Measurements from ENCODE around the gene ATG4A. TPM values are rescaled to one million over a fixed set of nuclear protein-coding genes. Genes with fewer than 3 reads are reported as not detected.

Gene ATG4A
- total RNA-seq, 1 experiment from 2014 or later: 3.5 TPM

DNA sequence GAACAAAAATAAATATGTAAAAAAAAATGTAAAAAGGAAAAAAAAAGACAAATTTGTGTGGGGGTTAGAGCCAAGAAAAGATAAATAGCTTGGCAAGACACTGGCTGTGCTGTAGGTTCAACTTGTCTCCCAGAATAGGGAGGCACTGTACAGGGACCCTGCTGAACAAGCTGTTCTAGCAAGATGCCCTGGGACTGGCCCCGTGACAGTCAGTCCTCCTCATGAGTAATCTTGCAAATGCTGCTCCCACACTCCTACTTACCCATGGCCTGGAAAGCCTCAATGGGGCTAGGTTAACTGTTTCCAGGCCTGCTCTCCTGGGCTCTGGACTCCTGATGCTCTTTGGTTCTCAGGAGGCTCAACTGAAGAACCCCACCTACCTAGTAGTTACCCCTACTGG is 106.8 kb downstream of the ATG4A start:
- peaks cover 1% of the 10 kb centered on the region; the same call in 1 of the 2 replicates for H3K4me1 Mint-ChIP-seq
- H3K27ac Mint-ChIP-seq: no peak overlapping the region
- CTCF ChIA-PET: no interaction called here
- H3K27me3 Mint-ChIP-seq (ENCODE audit: low read depth): no peaks in the 10 kb centered on the region
- H3K4me3 Mint-ChIP-seq: no peak overlapping the region
- no peak for ATAC-seq
- no peak for TF ChIP-seq RORB (CRISPR knock-in tag; IDR thresholded peaks at IDR 0.05)
- no peak for TF ChIP-seq ZBTB21 (CRISPR knock-in tag; IDR thresholded peaks at IDR 0.05; ENCODE audit: borderline replicate concordance)
- no peak for TF ChIP-seq EMX1 (CRISPR knock-in tag; IDR thresholded peaks at IDR 0.05)
- TF ChIP-seq, protein P1, sequence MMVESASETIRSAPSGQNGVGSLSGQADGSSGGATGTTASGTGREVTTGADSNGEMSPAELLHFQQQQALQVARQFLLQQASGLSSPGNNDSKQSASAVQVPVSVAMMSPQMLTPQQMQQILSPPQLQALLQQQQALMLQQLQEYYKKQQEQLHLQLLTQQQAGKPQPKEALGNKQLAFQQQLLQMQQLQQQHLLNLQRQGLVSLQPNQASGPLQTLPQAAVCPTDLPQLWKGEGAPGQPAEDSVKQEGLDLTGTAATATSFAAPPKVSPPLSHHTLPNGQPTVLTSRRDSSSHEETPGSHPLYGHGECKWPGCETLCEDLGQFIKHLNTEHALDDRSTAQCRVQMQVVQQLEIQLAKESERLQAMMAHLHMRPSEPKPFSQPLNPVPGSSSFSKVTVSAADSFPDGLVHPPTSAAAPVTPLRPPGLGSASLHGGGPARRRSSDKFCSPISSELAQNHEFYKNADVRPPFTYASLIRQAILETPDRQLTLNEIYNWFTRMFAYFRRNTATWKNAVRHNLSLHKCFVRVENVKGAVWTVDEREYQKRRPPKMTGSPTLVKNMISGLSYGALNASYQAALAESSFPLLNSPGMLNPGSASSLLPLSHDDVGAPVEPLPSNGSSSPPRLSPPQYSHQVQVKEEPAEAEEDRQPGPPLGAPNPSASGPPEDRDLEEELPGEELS (CRISPR knock-in tag; IDR thresholded peaks at IDR 0.05): no peak
- no peak for TF ChIP-seq TEAD4 (CRISPR knock-in tag; IDR thresholded peaks at IDR 0.05)
- TF ChIP-seq, protein P2, sequence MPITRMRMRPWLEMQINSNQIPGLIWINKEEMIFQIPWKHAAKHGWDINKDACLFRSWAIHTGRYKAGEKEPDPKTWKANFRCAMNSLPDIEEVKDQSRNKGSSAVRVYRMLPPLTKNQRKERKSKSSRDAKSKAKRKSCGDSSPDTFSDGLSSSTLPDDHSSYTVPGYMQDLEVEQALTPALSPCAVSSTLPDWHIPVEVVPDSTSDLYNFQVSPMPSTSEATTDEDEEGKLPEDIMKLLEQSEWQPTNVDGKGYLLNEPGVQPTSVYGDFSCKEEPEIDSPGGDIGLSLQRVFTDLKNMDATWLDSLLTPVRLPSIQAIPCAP (CRISPR knock-in tag; IDR thresholded peaks at IDR 0.05): no peak
- TF ChIP-seq CBFB (CRISPR knock-in tag; IDR thresholded peaks at IDR 0.05; ENCODE audit: low read depth): no peak
- no peak for TF ChIP-seq ZNF232 (CRISPR knock-in tag; IDR thresholded peaks at IDR 0.05)
- no peak for TF ChIP-seq MYBL2 (CRISPR knock-in tag; IDR thresholded peaks at IDR 0.05)
- no peak for TF ChIP-seq E2F5 (CRISPR knock-in tag; IDR thresholded peaks at IDR 0.05)
- no peak for TF ChIP-seq ZNF425 (CRISPR knock-in tag; conservative IDR thresholded peaks at IDR 0.05)
- POLR2A ChIA-PET: no interaction called here
- no peak for DNase-seq (ENCODE audit: low spot score)
- no peaks in the 10 kb centered on the region for H3K36me3 Mint-ChIP-seq
- no peaks in the 10 kb centered on the region for H3K9me3 Mint-ChIP-seq

GRCh38 chrX:108199041-108199440 is 107.5 kb downstream of the ATG4A start:
- H3K27ac Mint-ChIP-seq: no peak overlapping the region
- DNase-seq (ENCODE audit: low spot score): no peak
- H3K4me1 Mint-ChIP-seq: peaks cover 3% of the 10 kb centered on the region; the same call in 1 of the 2 replicates
- H3K36me3 Mint-ChIP-seq: no peaks in the 10 kb centered on the region
- no peak overlapping the region for H3K4me3 Mint-ChIP-seq
- no peaks in the 10 kb centered on the region for H3K9me3 Mint-ChIP-seq
- ChIA-PET CTCF (no interaction called here), POLR2A (no interaction called here)
- no peaks in the 10 kb centered on the region for H3K27me3 Mint-ChIP-seq (ENCODE audit: low read depth)
- ATAC-seq: no peak
- TF ChIP-seq PRDM15 (CRISPR knock-in tag; IDR thresholded peaks at IDR 0.05) (no peak), ZNF138 (CRISPR knock-in tag; conservative IDR thresholded peaks at IDR 0.05) (no peak), E2F5 (CRISPR knock-in tag; IDR thresholded peaks at IDR 0.05) (no peak), MAX (CRISPR knock-in tag; IDR thresholded peaks at IDR 0.05) (no peak), ZNF532 (CRISPR knock-in tag; IDR thresholded peaks at IDR 0.05; ENCODE audit: borderline replicate concordance) (no peak), TCF7 (CRISPR knock-in tag; IDR thresholded peaks at IDR 0.05; ENCODE audit: low read depth) (no peak)
- TF ChIP-seq, protein P1 (CRISPR knock-in tag; IDR thresholded peaks at IDR 0.05): no peak
- TF ChIP-seq, protein P2 (CRISPR knock-in tag; IDR thresholded peaks at IDR 0.05): no peak

Measured in WTC11 (cell line).